ENCODE data around the gene CINP. TPM values are rescaled to one million over a fixed set of nuclear protein-coding genes. Genes with fewer than 3 reads are reported as not detected.

CINP gene
- total RNA-seq, 1 experiment from 2014 or later = 36.6 TPM

- Mint-ChIP-seq H3K27me3 (ENCODE audit: insufficient read depth, unreplicated experiment) (no peaks in the 10 kb centered on the region), H3K27ac (ENCODE audit: low read depth, unreplicated experiment) (no peak overlapping the region), H3K36me3 (ENCODE audit: insufficient read depth, unreplicated experiment) (peaks cover 63% of the 10 kb centered on the region), H3K4me3 (ENCODE audit: unreplicated experiment) (no peak overlapping the region), H3K4me1 (ENCODE audit: insufficient read depth, unreplicated experiment) (no peaks in the 10 kb centered on the region), H3K9me3 (ENCODE audit: unreplicated experiment) (no peaks in the 10 kb centered on the region)
- DNase-seq (ENCODE audit: unreplicated experiment) = no peak
- POLR2A ChIA-PET = interaction anchor here (1.1 kb wide), 1 partner anchor 16 kb away, joined by 5 read pairs; the partner anchor contains the start of genes CINP and TECPR2
- no TSS peak for BruUV-seq (replicated peaks)
- no peak for TF ChIP-seq CTCF (IDR thresholded peaks at IDR 0.05; ENCODE audit: unreplicated experiment)
- intact Hi-C loops (cut with micrococcal nuclease) = no loop called here
- CTCF ChIA-PET = no interaction called here
Observed at GRCh38 chr14:102346645-102347044, 16.0 kb downstream of the CINP start.

- H3K4me1 Mint-ChIP-seq (ENCODE audit: insufficient read depth, unreplicated experiment) = no peaks in the 10 kb centered on the region
- intact Hi-C loops (cut with micrococcal nuclease) = no loop called here
- peaks cover 73% of the 10 kb centered on the region for H3K36me3 Mint-ChIP-seq (ENCODE audit: insufficient read depth, unreplicated experiment)
- no peak for DNase-seq (ENCODE audit: unreplicated experiment)
- ChIA-PET POLR2A (no interaction called here), CTCF (no interaction called here)
- no peak overlapping the region for H3K27ac Mint-ChIP-seq (ENCODE audit: low read depth, unreplicated experiment)
- no peak overlapping the region for H3K4me3 Mint-ChIP-seq (ENCODE audit: unreplicated experiment)
- no peaks in the 10 kb centered on the region for H3K9me3 Mint-ChIP-seq (ENCODE audit: unreplicated experiment)
- H3K27me3 Mint-ChIP-seq (ENCODE audit: insufficient read depth, unreplicated experiment) = no peaks in the 10 kb centered on the region
- no peak for TF ChIP-seq CTCF (IDR thresholded peaks at IDR 0.05; ENCODE audit: unreplicated experiment)
- BruUV-seq (replicated peaks) = no TSS peak
Observed at GRCh38 chr14:102345232-102345631, 17.5 kb downstream of the CINP start.

- Mint-ChIP-seq H3K9me3 (ENCODE audit: unreplicated experiment) (no peaks in the 10 kb centered on the region), H3K36me3 (ENCODE audit: insufficient read depth, unreplicated experiment) (peaks cover 66% of the 10 kb centered on the region), H3K27ac (ENCODE audit: low read depth, unreplicated experiment) (no peak overlapping the region), H3K27me3 (ENCODE audit: insufficient read depth, unreplicated experiment) (no peaks in the 10 kb centered on the region), H3K4me1 (ENCODE audit: insufficient read depth, unreplicated experiment) (no peaks in the 10 kb centered on the region), H3K4me3 (ENCODE audit: unreplicated experiment) (no peak overlapping the region)
- intact Hi-C loops (cut with micrococcal nuclease) = no loop called here
- BruUV-seq (replicated peaks) = no TSS peak
- no peak for TF ChIP-seq CTCF (IDR thresholded peaks at IDR 0.05; ENCODE audit: unreplicated experiment)
- ChIA-PET POLR2A (no interaction called here), CTCF (no interaction called here)
- no peak for DNase-seq (ENCODE audit: unreplicated experiment)
Observed at GRCh38 chr14:102344485-102344884, 18.2 kb downstream of the CINP start.

- intact Hi-C loops (cut with micrococcal nuclease) = no loop called here
- no peak for DNase-seq (ENCODE audit: unreplicated experiment)
- H3K4me3 Mint-ChIP-seq (ENCODE audit: unreplicated experiment) = no peak overlapping the region
- H3K9me3 Mint-ChIP-seq (ENCODE audit: unreplicated experiment) = no peaks in the 10 kb centered on the region
- ChIA-PET POLR2A (interaction anchor here (0.7 kb wide), 1 partner anchor 18 kb away, joined by 4 read pairs; no protein-coding TSS in a partner anchor), CTCF (no interaction called here)
- H3K4me1 Mint-ChIP-seq (ENCODE audit: insufficient read depth, unreplicated experiment) = no peaks in the 10 kb centered on the region
- TF ChIP-seq CTCF (IDR thresholded peaks at IDR 0.05; ENCODE audit: unreplicated experiment) = no peak
- H3K36me3 Mint-ChIP-seq (ENCODE audit: insufficient read depth, unreplicated experiment) = peaks cover 63% of the 10 kb centered on the region
- no peaks in the 10 kb centered on the region for H3K27me3 Mint-ChIP-seq (ENCODE audit: insufficient read depth, unreplicated experiment)
- no peak overlapping the region for H3K27ac Mint-ChIP-seq (ENCODE audit: low read depth, unreplicated experiment)
- no TSS peak for BruUV-seq (replicated peaks)
Observed at GRCh38 chr14:102344084-102344483, 18.6 kb downstream of the CINP start.
